ENCODE data around the gene DHRS2. TPM values are rescaled to one million over a fixed set of nuclear protein-coding genes. Genes with fewer than 3 reads are reported as not detected.

Gene DHRS2
- total and polyA plus RNA-seq, 2 of the 13 experiments (the other 11 are each of a cell fraction or from before 2014, with no cell fraction given): 1,621 to 3,021 TPM

DNA sequence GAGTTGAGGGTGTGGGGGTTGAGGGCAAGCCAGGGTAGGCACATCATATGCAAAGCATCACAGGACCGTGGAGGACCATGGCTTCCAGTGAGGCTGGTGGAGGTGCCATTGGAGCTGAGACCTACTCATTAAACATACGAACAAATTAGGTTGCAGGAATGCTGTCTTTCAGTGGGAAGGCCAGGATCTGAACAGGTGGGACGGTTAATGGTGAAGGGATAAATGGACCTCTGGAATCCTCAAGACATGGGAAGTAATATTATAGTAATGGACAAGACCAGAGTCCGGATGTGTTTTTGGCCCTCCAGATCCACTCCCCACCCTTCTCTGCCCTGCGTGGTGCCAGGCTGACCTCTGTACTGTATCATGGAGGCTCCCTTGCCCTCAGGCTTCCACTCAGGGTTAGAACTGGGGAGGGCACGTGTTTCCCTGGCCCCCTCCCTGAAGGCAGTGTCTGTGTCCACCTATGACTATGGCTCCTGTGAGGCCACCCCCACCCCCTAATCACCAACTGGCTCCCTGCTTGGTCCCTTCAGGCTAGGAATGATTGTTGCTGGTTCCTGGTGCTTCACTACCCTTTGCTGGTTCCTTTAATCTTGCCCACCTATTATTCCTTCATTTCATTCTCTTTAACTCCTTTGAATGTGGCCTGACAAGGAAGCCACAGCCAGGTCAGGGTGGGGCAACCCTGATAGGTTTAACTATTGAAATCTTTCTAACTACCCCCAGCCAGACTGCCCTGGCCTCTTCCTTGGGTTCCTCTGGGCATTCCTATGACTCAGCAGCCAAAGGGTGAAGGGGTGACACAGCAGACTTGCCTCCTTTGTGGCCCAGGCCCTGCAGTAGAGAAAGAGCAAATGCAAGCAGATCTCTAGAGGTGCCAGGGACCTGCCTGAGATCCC, 10.7 kb downstream of the DHRS2 start (continued):
- TF ChIP-seq, protein P1, sequence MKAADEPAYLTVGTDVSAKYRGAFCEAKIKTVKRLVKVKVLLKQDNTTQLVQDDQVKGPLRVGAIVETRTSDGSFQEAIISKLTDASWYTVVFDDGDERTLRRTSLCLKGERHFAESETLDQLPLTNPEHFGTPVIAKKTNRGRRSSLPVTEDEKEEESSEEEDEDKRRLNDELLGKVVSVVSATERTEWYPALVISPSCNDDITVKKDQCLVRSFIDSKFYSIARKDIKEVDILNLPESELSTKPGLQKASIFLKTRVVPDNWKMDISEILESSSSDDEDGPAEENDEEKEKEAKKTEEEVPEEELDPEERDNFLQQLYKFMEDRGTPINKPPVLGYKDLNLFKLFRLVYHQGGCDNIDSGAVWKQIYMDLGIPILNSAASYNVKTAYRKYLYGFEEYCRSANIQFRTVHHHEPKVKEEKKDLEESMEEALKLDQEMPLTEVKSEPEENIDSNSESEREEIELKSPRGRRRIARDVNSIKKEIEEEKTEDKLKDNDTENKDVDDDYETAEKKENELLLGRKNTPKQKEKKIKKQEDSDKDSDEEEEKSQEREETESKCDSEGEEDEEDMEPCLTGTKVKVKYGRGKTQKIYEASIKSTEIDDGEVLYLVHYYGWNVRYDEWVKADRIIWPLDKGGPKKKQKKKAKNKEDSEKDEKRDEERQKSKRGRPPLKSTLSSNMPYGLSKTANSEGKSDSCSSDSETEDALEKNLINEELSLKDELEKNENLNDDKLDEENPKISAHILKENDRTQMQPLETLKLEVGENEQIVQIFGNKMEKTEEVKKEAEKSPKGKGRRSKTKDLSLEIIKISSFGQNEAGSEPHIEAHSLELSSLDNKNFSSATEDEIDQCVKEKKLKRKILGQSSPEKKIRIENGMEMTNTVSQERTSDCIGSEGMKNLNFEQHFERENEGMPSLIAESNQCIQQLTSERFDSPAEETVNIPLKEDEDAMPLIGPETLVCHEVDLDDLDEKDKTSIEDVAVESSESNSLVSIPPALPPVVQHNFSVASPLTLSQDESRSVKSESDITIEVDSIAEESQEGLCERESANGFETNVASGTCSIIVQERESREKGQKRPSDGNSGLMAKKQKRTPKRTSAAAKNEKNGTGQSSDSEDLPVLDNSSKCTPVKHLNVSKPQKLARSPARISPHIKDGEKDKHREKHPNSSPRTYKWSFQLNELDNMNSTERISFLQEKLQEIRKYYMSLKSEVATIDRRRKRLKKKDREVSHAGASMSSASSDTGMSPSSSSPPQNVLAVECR (CRISPR knock-in tag; IDR thresholded peaks at IDR 0.05; ENCODE audit: borderline replicate concordance): peak; percentile 50; the same call in 1 of the 2 replicates
- no peak for TF ChIP-seq HMGXB3 (CRISPR knock-in tag; IDR thresholded peaks at IDR 0.05; ENCODE audit: borderline replicate concordance)
- peak; percentile 3; the same call in 1 of the 2 replicates for TF ChIP-seq HNRNPUL1 (IDR thresholded peaks at IDR 0.05; ENCODE audit: low read depth, low read length)
- TF ChIP-seq MATR3 (CRISPR knock-in tag; IDR thresholded peaks at IDR 0.05): no peak; the same call in 1 of the 2 replicates
- TF ChIP-seq FOXM1 (CRISPR knock-in tag; IDR thresholded peaks at IDR 0.05): 0 out of 2 replicates have a peak, but pooled peaks have one; percentile 11
- TF ChIP-seq, protein P2, sequence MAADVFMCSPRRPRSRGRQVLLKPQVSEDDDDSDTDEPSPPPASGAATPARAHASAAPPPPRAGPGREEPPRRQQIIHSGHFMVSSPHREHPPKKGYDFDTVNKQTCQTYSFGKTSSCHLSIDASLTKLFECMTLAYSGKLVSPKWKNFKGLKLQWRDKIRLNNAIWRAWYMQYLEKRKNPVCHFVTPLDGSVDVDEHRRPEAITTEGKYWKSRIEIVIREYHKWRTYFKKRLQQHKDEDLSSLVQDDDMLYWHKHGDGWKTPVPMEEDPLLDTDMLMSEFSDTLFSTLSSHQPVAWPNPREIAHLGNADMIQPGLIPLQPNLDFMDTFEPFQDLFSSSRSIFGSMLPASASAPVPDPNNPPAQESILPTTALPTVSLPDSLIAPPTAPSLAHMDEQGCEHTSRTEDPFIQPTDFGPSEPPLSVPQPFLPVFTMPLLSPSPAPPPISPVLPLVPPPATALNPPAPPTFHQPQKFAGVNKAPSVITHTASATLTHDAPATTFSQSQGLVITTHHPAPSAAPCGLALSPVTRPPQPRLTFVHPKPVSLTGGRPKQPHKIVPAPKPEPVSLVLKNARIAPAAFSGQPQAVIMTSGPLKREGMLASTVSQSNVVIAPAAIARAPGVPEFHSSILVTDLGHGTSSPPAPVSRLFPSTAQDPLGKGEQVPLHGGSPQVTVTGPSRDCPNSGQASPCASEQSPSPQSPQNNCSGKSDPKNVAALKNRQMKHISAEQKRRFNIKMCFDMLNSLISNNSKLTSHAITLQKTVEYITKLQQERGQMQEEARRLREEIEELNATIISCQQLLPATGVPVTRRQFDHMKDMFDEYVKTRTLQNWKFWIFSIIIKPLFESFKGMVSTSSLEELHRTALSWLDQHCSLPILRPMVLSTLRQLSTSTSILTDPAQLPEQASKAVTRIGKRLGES (CRISPR knock-in tag; IDR thresholded peaks at IDR 0.05; ENCODE audit: borderline replicate concordance): 0 out of 2 replicates have a peak, but pooled peaks have one; percentile 28
- TF ChIP-seq ZNF335 (CRISPR knock-in tag; IDR thresholded peaks at IDR 0.05): peak; percentile 0; the same call in 1 of the 2 replicates
- TF ChIP-seq TGIF2 (CRISPR knock-in tag; IDR thresholded peaks at IDR 0.05): 0 out of 2 replicates have a peak, but pooled peaks have one; percentile 31
- TF ChIP-seq ZNF225 (CRISPR knock-in tag; IDR thresholded peaks at IDR 0.05): 0 out of 2 replicates have a peak, but pooled peaks have one; percentile 49
- TF ChIP-seq, protein P3, sequence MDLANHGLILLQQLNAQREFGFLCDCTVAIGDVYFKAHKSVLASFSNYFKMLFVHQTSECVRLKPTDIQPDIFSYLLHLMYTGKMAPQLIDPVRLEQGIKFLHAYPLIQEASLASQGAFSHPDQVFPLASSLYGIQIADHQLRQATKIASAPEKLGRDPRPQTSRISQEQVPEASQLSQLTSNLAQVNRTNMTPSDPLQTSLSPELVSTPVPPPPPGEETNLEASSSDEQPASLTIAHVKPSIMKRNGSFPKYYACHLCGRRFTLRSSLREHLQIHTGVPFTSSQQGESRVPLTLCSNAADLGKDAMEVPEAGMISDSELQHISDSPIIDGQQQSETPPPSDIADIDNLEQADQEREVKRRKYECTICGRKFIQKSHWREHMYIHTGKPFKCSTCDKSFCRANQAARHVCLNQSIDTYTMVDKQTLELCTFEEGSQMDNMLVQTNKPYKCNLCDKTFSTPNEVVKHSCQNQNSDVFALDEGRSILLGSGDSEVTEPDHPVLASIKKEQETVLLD (CRISPR knock-in tag; IDR thresholded peaks at IDR 0.05; ENCODE audit: low read depth): 0 out of 2 replicates have a peak, but pooled peaks have one; percentile 27
- TF ChIP-seq ZSCAN25 (CRISPR knock-in tag; IDR thresholded peaks at IDR 0.05): 0 out of 2 replicates have a peak, but pooled peaks have one; percentile 14

All from HepG2 (cell line).